IMR-90 (cell line): ENCODE measurements around the gene C19orf33. TPM values are rescaled to one million over a fixed set of nuclear protein-coding genes. Genes with fewer than 3 reads are reported as not detected.

Experiments used
- ATAC-seq: fragments of 200-7000 bp; cut with Tn5 transposase; 2 replicates; pipeline ENCODE4 v1.9.1; 2020; ENCODE audit warnings: low read depth, mild to moderate bottlenecking, moderate library complexity
- BruUV-seq: library from RNA; stranded (reverse); fragments of 400-500 nt; replicated peaks from 2 replicates; lab custom pipeline; 2021; lab: Mats Ljungman, UMichigan
- CTCF ChIA-PET: fragments of 300-600 bp; formaldehyde crosslinking; extraction: SDS; loops from one replicate; lab custom pipeline; 2021; ENCODE audit warnings: antibody characterized with exemption; lab: Yijun Ruan, JAX
- POLR2A ChIA-PET: fragments of 300-600 bp; sonication (Branson Sonifier 250); formaldehyde crosslinking; loops from one replicate; lab custom pipeline; 2022; ENCODE audit warnings: antibody characterized with exemption; ENCODE audit not compliant: unreplicated experiment; lab: Charles Lee
- DNase-seq: peaks from one replicate; pipeline ENCODE4 v3.0.0; 2013
- H2AFZ ChIP-seq: replicated peaks from 2 replicates; pipeline ENCODE3; 2013; ENCODE audit warnings: low read length, mild to moderate bottlenecking; ENCODE audit not compliant: poor library complexity
- H2AK5ac ChIP-seq: 2 replicates; pipeline ENCODE4 v1.6.1; 2013; ENCODE audit warnings: low read depth, low read length, inconsistent platforms
- H2AK9ac ChIP-seq: replicated peaks from 2 replicates; pipeline ENCODE3; 2013; ENCODE audit warnings: mild to moderate bottlenecking, low read depth, low read length, moderate library complexity; ENCODE audit not compliant: poor library complexity
- H2BK120ac ChIP-seq: 2 replicates; pipeline ENCODE4 v1.6.1; 2013; ENCODE audit warnings: low read depth, low read length, inconsistent platforms
- H2BK15ac ChIP-seq: 3 replicates; pipeline ENCODE4 v1.6.1; 2013; ENCODE audit warnings: low read depth, low read length, inconsistent platforms
- H2BK20ac ChIP-seq: 2 replicates; pipeline ENCODE4 v1.6.1; 2013; ENCODE audit warnings: low read depth, mild to moderate bottlenecking, inconsistent platforms, low read length, moderate library complexity
- H2BK5ac ChIP-seq: 2 replicates; pipeline ENCODE4 v1.6.1; 2013; ENCODE audit warnings: mild to moderate bottlenecking, low read depth, low read length, inconsistent platforms; ENCODE audit not compliant: poor library complexity, severe bottlenecking
- H3K14ac ChIP-seq: replicated peaks from 2 replicates; pipeline ENCODE4 v1.6.1; 2013; ENCODE audit warnings: low read depth, low read length, inconsistent platforms
- H3K18ac ChIP-seq: 2 replicates; pipeline ENCODE4 v1.6.1; 2013; ENCODE audit warnings: low read depth, low read length, control low read depth
- H3K23ac ChIP-seq: 2 replicates; pipeline ENCODE4 v1.6.1; 2013; ENCODE audit warnings: low read depth, low read length, inconsistent platforms
- H3K27ac ChIP-seq: 2 replicates; pipeline ENCODE4 v1.5.1; 2013; ENCODE audit warnings: mild to moderate bottlenecking, control low read depth, low read length; ENCODE audit not compliant: insufficient read depth
- H3K27me3 ChIP-seq: 2 replicates; pipeline ENCODE4 v1.6.1; 2013; ENCODE audit warnings: low read length; ENCODE audit not compliant: control insufficient read depth, insufficient read depth
- H3K36me3 ChIP-seq: 2 replicates; pipeline ENCODE4 v1.6.1; 2013; ENCODE audit warnings: low read length, mixed read lengths; ENCODE audit not compliant: control insufficient read depth, insufficient read depth
- H3K4ac ChIP-seq: 2 replicates; pipeline ENCODE4 v1.6.1; 2013; ENCODE audit warnings: low read depth, low read length, inconsistent platforms
- H3K4me1 ChIP-seq: 2 replicates; pipeline ENCODE4 v1.6.1; 2013; ENCODE audit warnings: low read length, mixed read lengths; ENCODE audit not compliant: control insufficient read depth, insufficient read depth
- H3K4me2 ChIP-seq: 2 replicates; pipeline ENCODE4 v1.6.1; 2013; ENCODE audit warnings: low read depth, mild to moderate bottlenecking, control low read depth, low read length, moderate library complexity
- H3K4me3 ChIP-seq: 2 replicates; pipeline ENCODE4 v1.5.1; 2013; ENCODE audit warnings: low read depth, mild to moderate bottlenecking, control low read depth, low read length, moderate library complexity; ENCODE audit not compliant: insufficient read depth
- H3K56ac ChIP-seq: 2 replicates; pipeline ENCODE4 v1.6.1; 2013; ENCODE audit warnings: low read length, inconsistent platforms; ENCODE audit not compliant: insufficient read depth; ENCODE audit errors: extremely low read depth
- H3K79me1 ChIP-seq, 2 experiments: 2 replicates each; pipeline ENCODE4 v1.6.1; 2013; ENCODE audit warnings: low read length in 2 of 2, inconsistent platforms in 1 of 2, low read depth in 1 of 2
- H3K9ac ChIP-seq: 2 replicates; pipeline ENCODE4 v1.6.1; 2013; ENCODE audit warnings: low read depth, low read length, control low read depth
- H3K9me1 ChIP-seq: 2 replicates; pipeline ENCODE4 v1.6.1; 2013; ENCODE audit warnings: low read length, inconsistent platforms; ENCODE audit not compliant: insufficient read depth
- H3K9me3 ChIP-seq: 2 replicates; pipeline ENCODE4 v1.6.1; 2013; ENCODE audit warnings: low read length; ENCODE audit not compliant: control insufficient read depth, insufficient read depth
- H4K20me1 ChIP-seq: 2 replicates; pipeline ENCODE4 v1.6.1; 2013; ENCODE audit warnings: low read length, inconsistent platforms; ENCODE audit not compliant: insufficient read depth
- H4K5ac ChIP-seq: 2 replicates; pipeline ENCODE4 v1.6.1; 2013; ENCODE audit warnings: mild to moderate bottlenecking, low read depth, low read length, control low read depth
- H4K8ac ChIP-seq, 2 experiments: 2 replicates each; pipeline ENCODE4 v1.6.1; 2013; ENCODE audit warnings: low read depth in 2 of 2, low read length in 2 of 2, control low read depth in 1 of 2, inconsistent platforms in 1 of 2
- H4K91ac ChIP-seq: 2 replicates; pipeline ENCODE4 v1.6.1; 2013; ENCODE audit warnings: low read depth, low read length, inconsistent platforms; ENCODE audit not compliant: insufficient read depth
- BHLHE40 ChIP-seq: fragments of 150-350 bp; IDR thresholded peaks from 2 replicates; pipeline ENCODE4 v1.6.1; 2016; ENCODE audit warnings: mild to moderate bottlenecking, low read depth, low read length
- CEBPB ChIP-seq: IDR thresholded peaks from 2 replicates; pipeline ENCODE4 v1.6.1; 2012; ENCODE audit warnings: low read depth, low read length, improper control_type of control experiment
- CHD1 ChIP-seq: IDR thresholded peaks from 2 replicates; pipeline ENCODE4 v1.6.1; 2012; ENCODE audit warnings: low read depth, low read length, improper control_type of control experiment
- FOS ChIP-seq: fragments of 150-350 bp; IDR thresholded peaks from 2 replicates; pipeline ENCODE4 v1.6.1; 2016; ENCODE audit warnings: low read depth, low read length
- MAFK ChIP-seq: IDR thresholded peaks from 2 replicates; pipeline ENCODE4 v1.6.1; 2012; ENCODE audit warnings: low read depth, low read length, improper control_type of control experiment
- MAZ ChIP-seq: IDR thresholded peaks from 2 replicates; pipeline ENCODE4 v1.6.1; 2012; ENCODE audit warnings: low read depth, mild to moderate bottlenecking, low read length, improper control_type of control experiment, moderate library complexity, borderline replicate concordance
- MXI1 ChIP-seq: IDR thresholded peaks from 2 replicates; pipeline ENCODE4 v1.6.1; 2012; ENCODE audit warnings: low read depth, mild to moderate bottlenecking, low read length, moderate library complexity, borderline replicate concordance
- POLR2A ChIP-seq: IDR thresholded peaks from 2 replicates; pipeline ENCODE4 v1.6.1; 2012; ENCODE audit warnings: mild to moderate bottlenecking, low read depth, low read length
- RAD21 ChIP-seq: IDR thresholded peaks from 2 replicates; pipeline ENCODE4 v1.6.1; 2012; ENCODE audit warnings: low read length, improper control_type of control experiment
- RCOR1 ChIP-seq: IDR thresholded peaks from 2 replicates; pipeline ENCODE4 v1.6.1; 2012; ENCODE audit warnings: mild to moderate bottlenecking, low read length, improper control_type of control experiment; ENCODE audit not compliant: insufficient replicate concordance
- RFX5 ChIP-seq: IDR thresholded peaks from 2 replicates; pipeline ENCODE4 v1.8.0; 2012; ENCODE audit warnings: low read depth, mild to moderate bottlenecking, low read length, moderate library complexity
- SMC3 ChIP-seq: fragments of 150-350 bp; IDR thresholded peaks from 2 replicates; pipeline ENCODE4 v1.6.1; 2016; ENCODE audit warnings: low read depth, mild to moderate bottlenecking, antibody characterized with exemption, low read length, moderate library complexity
- WGBS, 2 experiments: methylation state at CpG; one replicate each; pipeline versions ENCODE4 v1.1.5 to v1.1.7; 2013; ENCODE audit warnings: missing lambda C conversion rate in 2 of 2; ENCODE audit not compliant: insufficient read length in 1 of 2; ENCODE audit errors: extremely low coverage in 2 of 2; 5-methylcytosine and 5-hydroxymethylcytosine counted together
- dilution Hi-C: fragments of 300-500 bp; cut with HindIII; formaldehyde crosslinking; loops from one replicate; pipeline ENCODE4 v1.14.3; 2018; ENCODE audit warnings: low sequenced_read_pairs; ENCODE audit not compliant: unreplicated experiment
- in situ Hi-C: fragments of 300-500 bp; cut with MboI; formaldehyde crosslinking; loops from 3 replicates; pipeline ENCODE4 v1.14.3; 2019; ENCODE audit warnings: low sequenced_read_pairs, inconsistent platforms, mixed read lengths
- intact Hi-C: fragments of 100-400 bp; cut with micrococcal nuclease; formaldehyde crosslinking; loops from 2 replicates; pipeline ENCODE4 v1.10.0; 2022
- polyA plus RNA-seq, 3 experiments: library from polyadenylated mRNA; depleted of rRNA; stranded (reverse); fragments of >200 nt; gene quantifications; 2 replicates each; pipeline ENCODE4 v1.2.3, GENCODE V29; 2012; ENCODE audit warnings: low replicate concordance in 1 of 3
- total RNA-seq: library from RNA; depleted of rRNA; stranded (reverse); fragments of >200 nt; gene quantifications from 2 replicates; pipeline ENCODE4 v1.2.3, GENCODE V29; 2012
- TF ChIP-seq, protein P1 (sequence below): fragments of 150-350 bp; IDR thresholded peaks from 2 replicates; pipeline ENCODE4 v1.6.1; 2016; ENCODE audit warnings: low read depth, mild to moderate bottlenecking, low read length, moderate library complexity, borderline replicate concordance
- TF ChIP-seq, protein P2 (sequence below): conservative IDR thresholded peaks from 2 replicates; pipeline ENCODE4 v1.5.1; 2012; ENCODE audit warnings: mild to moderate bottlenecking, low read depth, low read length, improper control_type of control experiment
- TF ChIP-seq, protein P3 (sequence below): fragments of 150-350 bp; IDR thresholded peaks from 2 replicates; pipeline ENCODE4 v1.6.1; 2017; ENCODE audit warnings: mild to moderate bottlenecking, antibody characterized with exemption, low read length, low read depth

C19orf33 gene
- total and polyA plus RNA-seq, 2 of the 4 experiments (the other 2 are of a cell fraction) = 0.80 TPM; not detected in 1

DNA sequence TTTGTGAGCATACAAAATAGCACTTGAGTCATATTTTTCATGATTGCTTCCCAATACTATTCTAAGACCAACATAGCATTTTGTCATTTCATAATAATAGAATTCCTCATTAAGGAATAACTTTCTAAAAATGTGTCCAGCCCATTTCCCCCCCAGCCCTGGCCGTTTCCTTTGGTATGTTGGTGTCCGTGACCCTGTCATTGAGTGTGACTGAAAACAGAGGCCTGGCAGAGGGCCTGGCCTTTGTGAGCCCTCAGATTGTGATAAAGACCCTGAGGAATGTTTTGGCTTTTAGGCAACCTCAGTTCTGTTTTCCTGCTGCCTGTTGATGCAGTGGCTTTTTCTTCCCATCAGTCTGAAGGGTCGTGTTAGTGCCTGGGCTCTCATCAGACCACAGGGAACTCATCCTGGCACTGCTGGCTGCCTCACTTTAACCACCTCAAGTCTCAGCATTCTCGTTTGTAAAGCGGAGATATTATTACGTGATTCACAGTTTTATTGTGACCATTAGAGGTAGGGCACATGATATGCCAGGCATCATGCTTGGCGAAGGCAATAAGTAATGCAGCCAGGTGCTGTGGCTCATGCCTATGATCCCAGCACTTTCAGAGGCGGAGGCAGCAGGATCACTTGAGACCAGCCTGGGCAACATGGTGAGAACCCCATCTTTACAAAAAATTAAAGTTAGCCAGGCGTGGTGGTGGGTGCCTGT lies 25.9 kb upstream of the C19orf33 start:
- DNase-seq (peak; percentile 35), ATAC-seq (peak; percentile 80)
- Histone ChIP-seq H2BK120ac (peak overlapping the region; percentile 88), H2AK9ac (no peak overlapping the region), H2AK5ac (peak overlapping the region; percentile 86), H4K8ac (peak overlapping the region; percentile 69 to 78; a peak in 3 of 4 replicates), H3K9me3 (no peaks in the 10 kb centered on the region), H3K23ac (peak overlapping the region; percentile 85), H4K20me1 (no peaks in the 10 kb centered on the region), H3K79me1 (no peaks in the 10 kb centered on the region), H3K9ac (peak overlapping the region; percentile 17), H3K4me1 (peaks cover 13% of the 10 kb centered on the region), H3K27me3 (no peaks in the 10 kb centered on the region), H3K56ac (no peak overlapping the region), H3K4ac (peak overlapping the region; percentile 87), H2AFZ (peak overlapping the region; percentile 65), H4K5ac (peak overlapping the region; percentile 86), H2BK5ac (peak overlapping the region; percentile 55), H2BK20ac (peak overlapping the region; percentile 85), H3K27ac (peak overlapping the region; percentile 83), H4K91ac (peak overlapping the region; percentile 38), H3K4me2 (peak overlapping the region; percentile 64), H3K36me3 (no peaks in the 10 kb centered on the region), H2BK15ac (peak overlapping the region; percentile 53; the same call in 2 of the 3 replicates), H3K14ac (peak overlapping the region; percentile 58), H3K18ac (peak overlapping the region; percentile 93), H3K4me3 (no peak overlapping the region), H3K9me1 (peaks cover 5% of the 10 kb centered on the region; the same call in 1 of the 2 replicates)
- dilution Hi-C loops (no loop called here), intact Hi-C loops (no loop called here), in situ Hi-C loops (no loop called here)
- WGBS, 2 experiments = 0% methylated on average over 2 of the region's 9 CpGs; no CpG with 5 or more reads in 1 of the 2 experiments
- CTCF ChIA-PET = no interaction called here
- POLR2A ChIA-PET = no interaction called here
- no TSS peak for BruUV-seq
- TF ChIP-seq MAZ = no peak
- TF ChIP-seq, protein P1, sequence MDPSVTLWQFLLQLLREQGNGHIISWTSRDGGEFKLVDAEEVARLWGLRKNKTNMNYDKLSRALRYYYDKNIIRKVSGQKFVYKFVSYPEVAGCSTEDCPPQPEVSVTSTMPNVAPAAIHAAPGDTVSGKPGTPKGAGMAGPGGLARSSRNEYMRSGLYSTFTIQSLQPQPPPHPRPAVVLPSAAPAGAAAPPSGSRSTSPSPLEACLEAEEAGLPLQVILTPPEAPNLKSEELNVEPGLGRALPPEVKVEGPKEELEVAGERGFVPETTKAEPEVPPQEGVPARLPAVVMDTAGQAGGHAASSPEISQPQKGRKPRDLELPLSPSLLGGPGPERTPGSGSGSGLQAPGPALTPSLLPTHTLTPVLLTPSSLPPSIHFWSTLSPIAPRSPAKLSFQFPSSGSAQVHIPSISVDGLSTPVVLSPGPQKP = no peak
- TF ChIP-seq CHD1 = no peak
- no peak for TF ChIP-seq POLR2A
- no peak for TF ChIP-seq RAD21
- TF ChIP-seq MAFK = no peak
- no peak for TF ChIP-seq RCOR1
- TF ChIP-seq SMC3 = no peak
- TF ChIP-seq MXI1 = no peak
- TF ChIP-seq, protein P2, sequence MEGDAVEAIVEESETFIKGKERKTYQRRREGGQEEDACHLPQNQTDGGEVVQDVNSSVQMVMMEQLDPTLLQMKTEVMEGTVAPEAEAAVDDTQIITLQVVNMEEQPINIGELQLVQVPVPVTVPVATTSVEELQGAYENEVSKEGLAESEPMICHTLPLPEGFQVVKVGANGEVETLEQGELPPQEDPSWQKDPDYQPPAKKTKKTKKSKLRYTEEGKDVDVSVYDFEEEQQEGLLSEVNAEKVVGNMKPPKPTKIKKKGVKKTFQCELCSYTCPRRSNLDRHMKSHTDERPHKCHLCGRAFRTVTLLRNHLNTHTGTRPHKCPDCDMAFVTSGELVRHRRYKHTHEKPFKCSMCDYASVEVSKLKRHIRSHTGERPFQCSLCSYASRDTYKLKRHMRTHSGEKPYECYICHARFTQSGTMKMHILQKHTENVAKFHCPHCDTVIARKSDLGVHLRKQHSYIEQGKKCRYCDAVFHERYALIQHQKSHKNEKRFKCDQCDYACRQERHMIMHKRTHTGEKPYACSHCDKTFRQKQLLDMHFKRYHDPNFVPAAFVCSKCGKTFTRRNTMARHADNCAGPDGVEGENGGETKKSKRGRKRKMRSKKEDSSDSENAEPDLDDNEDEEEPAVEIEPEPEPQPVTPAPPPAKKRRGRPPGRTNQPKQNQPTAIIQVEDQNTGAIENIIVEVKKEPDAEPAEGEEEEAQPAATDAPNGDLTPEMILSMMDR = no peak
- TF ChIP-seq, protein P3, sequence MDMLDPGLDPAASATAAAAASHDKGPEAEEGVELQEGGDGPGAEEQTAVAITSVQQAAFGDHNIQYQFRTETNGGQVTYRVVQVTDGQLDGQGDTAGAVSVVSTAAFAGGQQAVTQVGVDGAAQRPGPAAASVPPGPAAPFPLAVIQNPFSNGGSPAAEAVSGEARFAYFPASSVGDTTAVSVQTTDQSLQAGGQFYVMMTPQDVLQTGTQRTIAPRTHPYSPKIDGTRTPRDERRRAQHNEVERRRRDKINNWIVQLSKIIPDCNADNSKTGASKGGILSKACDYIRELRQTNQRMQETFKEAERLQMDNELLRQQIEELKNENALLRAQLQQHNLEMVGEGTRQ = no peak
- TF ChIP-seq CEBPB = no peak
- no peak for TF ChIP-seq BHLHE40
- TF ChIP-seq RFX5 = no peak
- TF ChIP-seq FOS = no peak
